Kidney (tissue), 14 donors: ENCODE measurements around the gene ENO3. TPM values are rescaled to one million over a fixed set of nuclear protein-coding genes. Genes with fewer than 3 reads are reported as not detected.

ENCODE experiments used
- DNase-seq, 5 donors: peaks; one replicate each; pipeline ENCODE4 v3.0.0-alpha.2; 2013 to 2020
- FAIRE-seq: peaks from 2 replicates; lab custom pipeline; 2012; peaks lifted over from hg19 to GRCh38; lab: Jason Lieb, UNC
- H3K27ac ChIP-seq, 2 donors: one replicate each; pipeline ENCODE4 v1.7.0; 2013; ENCODE audit warnings: low read depth in 2 of 2, low read length in 2 of 2, inconsistent platforms in 1 of 2
- H3K27me3 ChIP-seq: one replicate; pipeline ENCODE4 v1.7.1; 2013; ENCODE audit warnings: low read length, inconsistent platforms; ENCODE audit not compliant: control insufficient read depth, insufficient read depth
- H3K36me3 ChIP-seq, 3 donors: one replicate each; pipeline versions ENCODE4 v1.7.0 to v1.7.1; 2013; ENCODE audit warnings: low read length in 3 of 3, control low read depth in 1 of 3, inconsistent platforms in 1 of 3; ENCODE audit not compliant: insufficient read depth in 3 of 3, control insufficient read depth in 2 of 3
- H3K4me1 ChIP-seq, 3 donors: one replicate each; pipeline versions ENCODE4 v1.7.0 to v1.7.1; 2013; ENCODE audit warnings: low read length in 3 of 3, inconsistent platforms in 1 of 3, low read depth in 1 of 3; ENCODE audit not compliant: control insufficient read depth in 2 of 3, insufficient read depth in 2 of 3
- H3K4me3 ChIP-seq, 3 donors: one replicate each; pipeline versions ENCODE4 v1.7.0 to v1.8.1; 2013; ENCODE audit warnings: low read length in 3 of 3, control low read depth in 1 of 3, inconsistent platforms in 1 of 3
- H3K9ac ChIP-seq, 3 donors: one replicate each; pipeline versions ENCODE4 v1.7.0 to v1.7.1; 2013; ENCODE audit warnings: low read length in 3 of 3, control low read depth in 1 of 3, inconsistent platforms in 1 of 3
- H3K9me3 ChIP-seq, 3 donors: one replicate each; pipeline versions ENCODE4 v1.7.0 to v1.7.1; 2013; ENCODE audit warnings: low read length in 3 of 3, control low read depth in 1 of 3, inconsistent platforms in 1 of 3; ENCODE audit not compliant: control insufficient read depth in 2 of 3, insufficient read depth in 1 of 3
- CTCF ChIP-seq: IDR thresholded peaks from 3 replicates; pipeline ENCODE4 v1.5.1; 2012; ENCODE audit warnings: mild to moderate bottlenecking, moderate library complexity, borderline replicate concordance; ENCODE audit not compliant: insufficient read depth; ENCODE audit errors: extremely low read depth
- intact Hi-C: fragments of 100-400 bp; cut with DNase I; formaldehyde crosslinking; loops from one replicate; pipeline ENCODE4 v1.11.1; 2022
- polyA plus RNA-seq: library from polyadenylated mRNA; stranded (reverse); fragments of 350-450 nt; fragmentation: Illumina TruSeq; extraction: RNeasy Lipid Tissue Mini Kit (QIAGEN cat#74804); gene quantifications from one replicate; pipeline ENCODE4 v1.2.3, GENCODE V29; 2014; ENCODE audit warnings: low read depth, low replicate concordance; ENCODE audit not compliant: insufficient read depth
- total RNA-seq: library from RNA; stranded (reverse); fragmentation: NEBNext Ultra II Directional; extraction: Animal tissue kit (Norgen Biotek cat#: 25700); gene quantifications from one replicate; pipeline ENCODE4 v1.2.1, GENCODE V29; 2021
- donor health status: control.
- donor health status: control.
- donor health status: control.
- donor health status: control.
- donor health status: control.
- donor health status: DM: yes; HTN: yes; CAD: no.
- donor health status: Normal renal cell carcinoma (clear cell type).

The ENO3 gene
- total and polyA plus RNA-seq, 2 donors from 2014 or later = 6.9 to 17.8 TPM

GRCh38 chr17:4968486-4969046 is 17.6 kb downstream of the ENO3 start:
- FAIRE-seq (no peak), DNase-seq (peak; percentile 63 to 89 (median 78))
- Histone ChIP-seq H3K27ac (peak overlapping the region; percentile 98 to 99), H3K27me3 (no peaks in the 10 kb centered on the region), H3K36me3 (peaks cover 0 to 10% (median 6%) of the 10 kb centered on the region in 3 donors), H3K4me3 (peak overlapping the region; percentile 58 to 99 (median 93)), H3K9me3 (no peaks in the 10 kb centered on the region), H3K9ac (peak overlapping the region; percentile 60 to 87 (median 61)), H3K4me1 (peaks cover 3 to 28% (median 4%) of the 10 kb centered on the region in 3 donors)
- no peak for TF ChIP-seq CTCF
- intact Hi-C loops = no loop called here

GRCh38 chr17:4969047-4969550 is 18.2 kb downstream of the ENO3 start:
- Histone ChIP-seq H3K9ac (peak overlapping the region; percentile 43 to 87 (median 48)), H3K9me3 (no peaks in the 10 kb centered on the region), H3K4me3 (peak overlapping the region; percentile 58 to 99 (median 93)), H3K36me3 (peaks cover 0 to 12% (median 8%) of the 10 kb centered on the region in 3 donors), H3K27me3 (no peaks in the 10 kb centered on the region), H3K4me1 (peaks cover 3 to 29% (median 4%) of the 10 kb centered on the region in 3 donors), H3K27ac (peak overlapping the region; percentile 98 to 99)
- DNase-seq (peak in 1 of 5 donors; percentile 83), FAIRE-seq (no peak)
- intact Hi-C loops = no loop called here
- TF ChIP-seq CTCF = no peak

- Histone ChIP-seq H3K36me3 (peaks cover 0 to 12% (median 12%) of the 10 kb centered on the region in 3 donors), H3K27ac (peak overlapping the region; percentile 52 to 70), H3K9ac (peak overlapping the region in 2 of 3 donors; percentile 36 to 87), H3K4me1 (peaks cover 3 to 31% (median 4%) of the 10 kb centered on the region in 3 donors), H3K27me3 (no peaks in the 10 kb centered on the region), H3K9me3 (no peaks in the 10 kb centered on the region), H3K4me3 (peak overlapping the region; percentile 58 to 99 (median 93))
- FAIRE-seq (no peak), DNase-seq (peak in 4 of 5 donors; percentile 4 to 54 (median 40))
- TF ChIP-seq CTCF = no peak
- intact Hi-C loops = no loop called here
These were observed 18.7 kb downstream of the ENO3 start for GRCh38 chr17:4969551-4970173.
